K562 (cell line): ENCODE data around the gene NPC1L1. TPM values are rescaled to one million over a fixed set of nuclear protein-coding genes. Genes with fewer than 3 reads are reported as not detected.

Experiments
- CBX3 ChIP-seq, 2 experiments: IDR thresholded peaks; 1 replicate in 1 of 2; 2 replicates in 1 of 2; pipeline ENCODE4 v1.6.1; 2012; ENCODE audit warnings: inconsistent platforms in 2 of 2, low read length in 2 of 2, borderline replicate concordance in 1 of 2, control low read depth in 1 of 2
- FOXJ2 ChIP-seq: fragments of 200-800 bp; sonication (Bioruptor generic); IDR thresholded peaks from 2 replicates; pipeline ENCODE4 v1.6.1; 2016; ENCODE audit warnings: missing genetic modification characterization, missing compliant biosample characterization
- ILK ChIP-seq: fragments of 450-650 bp; IDR thresholded peaks from 2 replicates; pipeline ENCODE4 v1.6.1; 2016; ENCODE audit warnings: missing genetic modification characterization, low read depth, mild to moderate bottlenecking, missing compliant biosample characterization, moderate library complexity, borderline replicate concordance
- IRF2 ChIP-seq: sonication (generic); formaldehyde crosslinking; IDR thresholded peaks from 2 replicates; pipeline ENCODE4 v1.8.1; 2022; ENCODE audit warnings: mild to moderate bottlenecking, missing genetic modification reagents
- POLR2G ChIP-seq: fragments of 200-400 bp; formaldehyde crosslinking; IDR thresholded peaks from 2 replicates; pipeline ENCODE4 v1.6.1; 2017; ENCODE audit warnings: low read depth, mild to moderate bottlenecking, antibody characterized with exemption, low read length, moderate library complexity
- RBM15 ChIP-seq: fragments of 200-400 bp; formaldehyde crosslinking; IDR thresholded peaks from 2 replicates; pipeline ENCODE4 v1.6.1; 2018; ENCODE audit warnings: mild to moderate bottlenecking, low read length, moderate library complexity; ENCODE audit not compliant: insufficient read depth
- TCF7L2 ChIP-seq: fragments of 150-350 bp; IDR thresholded peaks from 2 replicates; pipeline ENCODE4 v1.6.1; 2016; ENCODE audit warnings: low read depth, mild to moderate bottlenecking, low read length, moderate library complexity
- TRIM24 ChIP-seq, 2 experiments: fragments of 450-650 bp; IDR thresholded peaks; 2 replicates each; pipeline ENCODE4 v1.6.1; 2016
- ZBTB40 ChIP-seq, 2 experiments: fragments of 450-650 bp in 1 of 2; sonication (generic) in 1 of 2; formaldehyde crosslinking in 1 of 2; IDR thresholded peaks; 2 replicates each; pipeline versions ENCODE4 v1.7.1 to v1.9.0; 2016 to 2022; ENCODE audit warnings: inconsistent platforms in 1 of 2, mild to moderate bottlenecking in 1 of 2, missing genetic modification reagents in 1 of 2
- ZNF431 ChIP-seq: sonication (generic); formaldehyde crosslinking; IDR thresholded peaks from 2 replicates; pipeline ENCODE4 v1.8.0; 2022; ENCODE audit warnings: mild to moderate bottlenecking, missing genetic modification reagents
- polyA plus RNA-seq, 8 experiments: library from polyadenylated mRNA; depleted of rRNA in 4 of 8; stranded (reverse) in 5 of 8; unstranded in 3 of 8; fragments of >200 nt; fragmentation: Nextera tagmentation in 2 of 8; fragmentation: Illumina TruSeq in 1 of 8; extraction: Ambion mirVana in 2 of 8; extraction: Trizol in 1 of 8; gene quantifications; 2 replicates each; pipeline versions ENCODE4 v1.2.1 to v1.2.3, GENCODE V29; 2011 to 2014; ENCODE audit warnings: inconsistent platforms in 1 of 8, missing spikeins in 1 of 8
- total RNA-seq, 7 experiments: library from RNA; depleted of rRNA in 6 of 7; stranded (reverse); fragments of >200 nt in 6 of 7; fragmentation: Illumina TruSeq in 2 of 7; extraction: Trizol in 2 of 7; gene quantifications; 2 replicates each; pipeline versions ENCODE4 v1.2.1 to v1.2.3, GENCODE V29; 2011 to 2021; ENCODE audit warnings: low replicate concordance in 1 of 7
- TF ChIP-seq, protein P1 (sequence below): fragments of 250-450 bp; sonication (Bioruptor Pico); IDR thresholded peaks from 2 replicates; pipeline ENCODE4 v1.5.0; 2021
- TF ChIP-seq, protein P2 (sequence below): fragments of 250-450 bp; sonication (Bioruptor Pico); IDR thresholded peaks from 2 replicates; pipeline ENCODE4 v1.8.0; 2022; ENCODE audit warnings: inconsistent platforms

Gene NPC1L1
- total and polyA plus RNA-seq, 9 of the 15 experiments (the other 6 are each of a cell fraction or from before 2014, with no cell fraction given), result 0.01 to 0.18 (median 0.07) TPM; not detected in 4

DNA sequence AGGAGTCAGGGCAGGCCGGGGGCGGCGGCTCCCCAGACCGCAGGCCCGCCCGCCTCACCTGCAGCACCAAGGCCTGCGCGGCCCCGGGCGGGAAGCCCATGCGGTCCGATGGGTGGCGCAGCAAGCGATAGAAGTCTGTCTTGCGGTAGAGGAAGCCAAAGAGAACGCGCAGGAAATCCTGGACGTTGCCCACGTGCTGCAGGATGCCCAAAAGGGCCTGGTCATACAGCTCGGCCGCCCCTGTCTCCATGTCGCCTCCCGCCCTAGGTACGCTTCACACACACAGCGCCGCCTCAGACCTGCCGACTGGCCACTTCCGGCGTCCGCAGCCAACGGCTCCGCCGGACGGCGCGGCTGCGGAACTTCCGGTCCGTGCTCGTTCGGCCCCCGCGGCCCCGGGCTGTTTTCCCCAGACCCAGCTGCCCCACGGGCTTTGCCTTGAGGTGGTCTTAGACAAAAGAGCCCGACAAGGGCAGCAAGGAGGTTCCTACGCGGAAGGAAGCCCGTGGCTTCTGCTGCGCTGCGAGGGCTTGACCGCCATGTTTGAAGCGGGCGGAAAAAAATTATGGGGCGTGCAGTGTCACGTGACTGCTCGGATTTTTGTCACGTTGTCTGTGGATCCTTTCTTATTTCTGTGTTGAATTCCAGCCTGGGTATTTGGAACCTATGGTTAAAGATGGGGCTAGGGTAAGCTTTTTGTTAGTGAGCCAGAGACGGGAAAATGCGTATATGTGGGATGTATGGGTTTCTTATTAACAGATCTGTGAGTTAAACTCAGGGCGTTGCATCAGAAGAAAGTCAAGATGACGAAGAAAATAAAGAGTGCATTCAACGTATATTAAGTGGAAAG, 50.6 kb downstream of the NPC1L1 start, which contains the start of gene NUDCD3 (continued):
- TF ChIP-seq ZNF431 (CRISPR knock-in tag) (0 out of 2 replicates have a peak, but pooled peaks have one; percentile 10), TCF7L2 (no peak), ZBTB40 (IDR thresholded peaks at IDR 0.05) (peak; percentile 99), ZBTB40 (CRISPR knock-in tag; IDR thresholded peaks at IDR 0.05) (no peak; the same call in 1 of the 2 replicates), CBX3 (IDR thresholded peaks at IDR 0.05; ENCODE audit: borderline replicate concordance in 1 of 2, low read length in 2 of 2) (peak in 1 of 2 experiments; percentile 75; a peak in 1 of 3 replicates), IRF2 (no peak), ILK (no peak), TRIM24 (IDR thresholded peaks at IDR 0.05) (peak in 1 of 2 experiments; percentile 99; a peak in 2 of 4 replicates), POLR2G (peak; percentile 93), FOXJ2 (tag) (peak; percentile 57; the same call in 1 of the 2 replicates), RBM15 (no peak)
- TF ChIP-seq, protein P1, sequence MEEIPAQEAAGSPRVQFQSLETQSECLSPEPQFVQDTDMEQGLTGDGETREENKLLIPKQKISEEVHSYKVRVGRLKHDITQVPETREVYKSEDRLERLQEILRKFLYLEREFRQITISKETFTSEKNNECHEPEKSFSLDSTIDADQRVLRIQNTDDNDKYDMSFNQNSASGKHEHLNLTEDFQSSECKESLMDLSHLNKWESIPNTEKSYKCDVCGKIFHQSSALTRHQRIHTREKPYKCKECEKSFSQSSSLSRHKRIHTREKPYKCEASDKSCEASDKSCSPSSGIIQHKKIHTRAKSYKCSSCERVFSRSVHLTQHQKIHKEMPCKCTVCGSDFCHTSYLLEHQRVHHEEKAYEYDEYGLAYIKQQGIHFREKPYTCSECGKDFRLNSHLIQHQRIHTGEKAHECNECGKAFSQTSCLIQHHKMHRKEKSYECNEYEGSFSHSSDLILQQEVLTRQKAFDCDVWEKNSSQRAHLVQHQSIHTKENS (CRISPR knock-in tag), result no peak
- TF ChIP-seq, protein P2, sequence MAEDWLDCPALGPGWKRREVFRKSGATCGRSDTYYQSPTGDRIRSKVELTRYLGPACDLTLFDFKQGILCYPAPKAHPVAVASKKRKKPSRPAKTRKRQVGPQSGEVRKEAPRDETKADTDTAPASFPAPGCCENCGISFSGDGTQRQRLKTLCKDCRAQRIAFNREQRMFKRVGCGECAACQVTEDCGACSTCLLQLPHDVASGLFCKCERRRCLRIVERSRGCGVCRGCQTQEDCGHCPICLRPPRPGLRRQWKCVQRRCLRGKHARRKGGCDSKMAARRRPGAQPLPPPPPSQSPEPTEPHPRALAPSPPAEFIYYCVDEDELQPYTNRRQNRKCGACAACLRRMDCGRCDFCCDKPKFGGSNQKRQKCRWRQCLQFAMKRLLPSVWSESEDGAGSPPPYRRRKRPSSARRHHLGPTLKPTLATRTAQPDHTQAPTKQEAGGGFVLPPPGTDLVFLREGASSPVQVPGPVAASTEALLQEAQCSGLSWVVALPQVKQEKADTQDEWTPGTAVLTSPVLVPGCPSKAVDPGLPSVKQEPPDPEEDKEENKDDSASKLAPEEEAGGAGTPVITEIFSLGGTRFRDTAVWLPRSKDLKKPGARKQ (CRISPR knock-in tag), result no peak
